HS-5 (cell line): ENCODE data around the gene PFKP.

Source experiments
- DNase-seq: peaks from one replicate; pipeline ENCODE4 v3.0.0-alpha.2; 2012; ENCODE audit warnings: low read depth

The PFKP gene

GRCh38 chr10:3067118-3067858 lies at the start of gene PFKP:
TSS of gene PFKP (plus strand) at chr10:3067548. CDS start at chr10:3067596, 48 bp downstream.
- DNase-seq, result no peak

GRCh38 chr10:3018247-3018646 lies 49.1 kb upstream of the PFKP start:
- no peak for DNase-seq

GRCh38 chr10:3020311-3020710 lies 47.0 kb upstream of the PFKP start:
- DNase-seq, result no peak

GRCh38 chr10:3020881-3021280 lies 46.5 kb upstream of the PFKP start:
- DNase-seq, result no peak

GRCh38 chr10:3022027-3022426 lies 45.3 kb upstream of the PFKP start:
- DNase-seq, result no peak

- no peak for DNase-seq
Measured at GRCh38 chr10:3023892-3024291, 43.5 kb upstream of the PFKP start.

GRCh38 chr10:3025026-3025683 lies 42.2 kb upstream of the PFKP start:
- DNase-seq, result no peak

GRCh38 chr10:3027866-3028265 lies 39.5 kb upstream of the PFKP start:
- DNase-seq, result no peak

- no peak for DNase-seq
Measured at GRCh38 chr10:3028441-3028840, 38.9 kb upstream of the PFKP start.

GRCh38 chr10:3030765-3031164 lies 36.6 kb upstream of the PFKP start:
- no peak for DNase-seq

GRCh38 chr10:3031490-3031889 lies 35.9 kb upstream of the PFKP start:
- no peak for DNase-seq

- no peak for DNase-seq
Measured at GRCh38 chr10:3033925-3034324, 33.4 kb upstream of the PFKP start.

GRCh38 chr10:3034616-3035015 lies 32.7 kb upstream of the PFKP start:
- no peak for DNase-seq

GRCh38 chr10:3036155-3037021 lies 31.0 kb upstream of the PFKP start:
- no peak for DNase-seq

GRCh38 chr10:3037182-3037581 lies 30.2 kb upstream of the PFKP start:
- no peak for DNase-seq

GRCh38 chr10:3040069-3040468 lies 27.3 kb upstream of the PFKP start:
- DNase-seq, result no peak

- no peak for DNase-seq
Measured at GRCh38 chr10:3042589-3042988, 24.8 kb upstream of the PFKP start.

GRCh38 chr10:3043512-3044368 lies 23.6 kb upstream of the PFKP start:
- DNase-seq, result peak; percentile 13

- no peak for DNase-seq
Measured at GRCh38 chr10:3045471-3046209, 21.7 kb upstream of the PFKP start.

- no peak for DNase-seq
Measured at GRCh38 chr10:3046210-3046779, 21.1 kb upstream of the PFKP start.
